AG08396 (cell line): ENCODE measurements around the gene ADORA2B.
"Not testable (repeated sequence)": the region's sequence is repeated elsewhere in the genome, so short reads cannot be mapped to it uniquely, and the experiment has no call there.

Source experiments
- DNase-seq: peaks from one replicate; pipeline ENCODE4 v3.0.0; 2012; ENCODE audit warnings: low spot score, mixed read lengths

ADORA2B gene

GRCh38 chr17:15922586-15922985 is 22.3 kb upstream of the ADORA2B start:
- no peak for DNase-seq

- DNase-seq, result no peak
Observed at GRCh38 chr17:15926039-15926740, 18.7 kb upstream of the ADORA2B start.

DNA sequence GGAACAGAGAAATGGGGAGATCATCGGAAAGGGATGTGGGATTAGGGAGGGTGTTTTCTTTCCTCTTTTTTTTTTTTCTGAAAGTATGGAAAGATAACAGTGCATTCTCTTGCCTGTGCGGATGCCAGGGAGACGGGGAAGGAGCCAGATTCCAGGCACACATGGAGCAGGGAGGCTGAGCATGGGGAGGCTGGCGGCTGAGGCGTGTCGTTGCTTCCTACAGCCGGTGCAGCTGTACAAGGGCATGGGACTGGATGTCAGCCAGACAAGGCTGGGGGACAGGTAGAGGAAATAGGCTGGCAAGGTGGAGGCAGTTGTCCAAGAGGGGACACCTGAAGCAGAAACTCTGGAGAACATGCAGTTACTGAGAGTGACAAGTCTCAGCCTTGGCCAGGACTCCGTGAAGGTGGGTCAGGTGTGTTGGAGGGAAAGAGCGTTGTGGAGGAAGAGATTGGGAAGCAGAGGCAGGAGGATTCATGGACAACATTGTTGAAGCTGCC is 16.6 kb upstream of the ADORA2B start:
- no peak for DNase-seq

DNA sequence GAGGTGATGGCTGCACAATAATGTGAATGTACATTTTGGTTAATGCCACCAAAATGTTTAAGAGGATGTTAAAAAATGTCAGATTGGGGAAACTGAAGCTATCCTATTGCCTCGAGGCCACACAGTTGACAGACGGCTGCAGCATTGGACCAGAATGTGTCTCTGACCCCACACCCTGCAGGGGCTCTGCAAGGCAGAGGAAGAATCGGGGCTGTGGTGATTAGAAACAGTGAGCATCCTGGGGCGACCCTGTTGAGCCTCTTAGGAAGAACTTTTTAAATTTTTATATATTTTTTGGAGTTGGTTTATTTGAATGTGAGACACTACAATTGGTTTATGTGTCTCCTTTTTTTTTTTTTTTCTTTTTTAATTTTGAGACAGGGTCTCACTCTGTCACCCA is 15.0 kb upstream of the ADORA2B start:
- no peak for DNase-seq

GRCh38 chr17:15930426-15930825 is 14.5 kb upstream of the ADORA2B start:
- DNase-seq, result no peak

DNA sequence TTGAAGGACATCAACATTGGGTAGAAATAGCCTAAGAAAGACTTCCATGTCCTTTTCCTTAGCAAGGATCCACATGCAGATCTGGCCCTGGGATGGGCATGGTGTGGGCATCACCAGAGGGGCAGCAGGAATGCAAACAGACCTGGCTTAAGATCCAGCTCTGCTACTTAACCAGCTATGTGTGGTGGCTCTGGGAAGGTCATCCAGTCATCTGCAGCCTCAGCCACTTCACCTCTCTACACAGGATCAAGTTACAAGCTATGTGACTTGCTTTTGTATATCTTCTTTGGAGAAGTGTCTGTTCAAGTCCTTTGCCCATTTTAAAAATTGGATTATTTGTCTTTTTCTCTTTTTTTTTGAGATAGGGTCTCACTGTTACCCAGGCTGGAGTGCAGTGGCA is 13.5 kb upstream of the ADORA2B start:
- DNase-seq, result no peak

GRCh38 chr17:15934866-15935265 is 10.1 kb upstream of the ADORA2B start:
- no peak for DNase-seq

- no peak for DNase-seq
Observed at GRCh38 chr17:15935891-15936290, 9.0 kb upstream of the ADORA2B start.

DNA sequence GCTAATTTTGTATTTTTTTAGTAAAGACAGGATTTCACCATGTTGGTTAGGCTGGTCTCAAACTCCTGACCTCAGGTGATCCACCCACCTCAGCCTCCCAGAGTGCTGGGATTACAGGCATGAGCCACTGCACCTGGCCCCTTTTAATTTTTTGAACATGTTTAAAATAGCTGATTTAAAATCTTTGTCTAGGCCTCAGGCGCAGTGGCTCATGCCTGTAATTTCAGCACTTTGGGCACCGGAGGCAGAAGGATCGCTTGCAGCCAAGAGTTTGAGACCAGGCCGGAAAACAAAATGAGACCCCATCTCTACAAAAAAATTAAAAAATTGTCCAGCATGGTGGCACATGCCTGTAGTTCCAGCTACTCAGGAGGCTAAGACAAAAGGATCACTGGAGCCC is 8.4 kb upstream of the ADORA2B start:
- not testable (repeated sequence) for DNase-seq

DNA sequence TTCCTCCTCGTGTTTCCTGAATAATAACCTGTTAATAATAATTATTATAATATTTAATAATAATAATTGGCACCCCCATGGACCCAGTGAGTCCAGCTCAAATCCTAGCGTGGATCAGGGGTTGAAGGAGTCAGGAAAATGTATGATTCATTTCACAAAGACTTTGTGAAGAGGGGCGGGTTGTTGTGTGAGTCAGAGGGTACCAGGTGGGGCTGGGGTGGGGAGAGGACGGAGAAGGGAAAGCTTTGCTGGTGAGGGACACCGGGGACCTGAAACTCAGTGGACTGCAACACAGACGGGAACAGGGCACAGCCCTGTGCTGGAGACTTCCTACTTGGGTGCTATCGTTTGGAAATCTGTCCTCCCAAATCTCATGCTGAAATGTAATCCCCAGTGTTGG is 3.1 kb upstream of the ADORA2B start:
- DNase-seq, result no peak

- DNase-seq, result no peak
Observed at GRCh38 chr17:15942207-15942833, 2.6 kb upstream of the ADORA2B start.

- no peak for DNase-seq
Observed at GRCh38 chr17:15943971-15944758, 765 bp upstream of the ADORA2B start.

- peak; percentile 51 for DNase-seq
Observed at GRCh38 chr17:15945527-15946191, 729 bp downstream of the ADORA2B start.

GRCh38 chr17:15946611-15947120 is 1.7 kb downstream of the ADORA2B start:
- peak; percentile 47 for DNase-seq

- peak; percentile 63 for DNase-seq
Observed at GRCh38 chr17:15947271-15947670, 2.3 kb downstream of the ADORA2B start.

GRCh38 chr17:15947976-15948752 is 3.2 kb downstream of the ADORA2B start:
- peak; percentile 3 for DNase-seq

- DNase-seq, result peak; percentile 2
Observed at GRCh38 chr17:15951368-15952047, 6.6 kb downstream of the ADORA2B start.

- no peak for DNase-seq
Observed at GRCh38 chr17:15952048-15952532, 7.2 kb downstream of the ADORA2B start.

- no peak for DNase-seq
Observed at GRCh38 chr17:15952916-15953790, 8.2 kb downstream of the ADORA2B start.

- peak; percentile 84 for DNase-seq
Observed at GRCh38 chr17:15954222-15954621, 9.3 kb downstream of the ADORA2B start.
